Stimulated activated CD4-positive, alpha-beta T cell treated with anti-CD3 and anti-CD28 coated beads, Interleukin-1b, Interleukin-23, amount 100 ng/mL, for 24 hours (primary cell): ENCODE results near the gene KRTAP5-8.
A peak's percentile ranks its signal among the peaks of the same experiment; 100 is the strongest.
"Not testable (repeated sequence)": the region's sequence is repeated elsewhere in the genome, so short reads cannot be mapped to it uniquely, and the experiment has no call there.

Experiments used
- DNase-seq, 4 experiments: peaks; one replicate each; pipeline ENCODE4 v3.0.0-alpha.2; 2020; ENCODE audit warnings: low read depth in 4 of 4, low spot score in 1 of 4

Gene KRTAP5-8

DNA sequence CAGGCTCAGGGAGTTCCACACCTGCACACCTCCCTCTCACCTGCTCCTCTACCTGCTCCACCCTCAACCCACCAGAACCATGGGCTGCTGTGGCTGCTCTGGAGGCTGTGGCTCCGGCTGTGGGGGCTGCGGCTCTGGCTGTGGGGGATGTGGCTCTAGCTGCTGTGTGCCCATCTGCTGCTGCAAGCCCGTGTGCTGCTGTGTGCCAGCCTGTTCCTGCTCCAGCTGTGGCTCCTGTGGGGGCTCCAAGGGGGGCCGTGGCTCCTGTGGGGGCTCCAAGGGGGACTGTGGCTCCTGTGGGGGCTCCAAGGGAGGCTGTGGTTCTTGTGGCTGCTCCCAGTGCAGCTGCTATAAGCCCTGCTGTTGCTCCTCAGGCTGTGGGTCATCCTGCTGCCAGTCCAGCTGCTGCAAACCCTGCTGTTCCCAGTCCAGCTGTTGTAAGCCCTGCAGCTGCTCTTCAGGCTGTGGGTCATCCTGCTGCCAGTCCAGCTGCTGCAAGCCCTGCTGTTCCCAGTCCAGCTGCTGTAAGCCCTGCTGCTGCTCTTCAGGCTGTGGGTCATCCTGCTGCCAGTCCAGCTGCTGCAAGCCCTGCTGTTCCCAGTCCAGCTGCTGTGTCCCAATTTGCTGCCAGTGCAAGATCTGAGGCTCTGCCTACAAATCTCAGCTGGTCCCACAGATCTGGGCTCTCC, at the start of gene KRTAP5-8:
Gene KRTAP5-8 (plus strand): TSS at position 49 of the 689 bp plus-strand sequence. CDS start 31 bp downstream, at position 80.
- not testable (repeated sequence) for DNase-seq

DNA sequence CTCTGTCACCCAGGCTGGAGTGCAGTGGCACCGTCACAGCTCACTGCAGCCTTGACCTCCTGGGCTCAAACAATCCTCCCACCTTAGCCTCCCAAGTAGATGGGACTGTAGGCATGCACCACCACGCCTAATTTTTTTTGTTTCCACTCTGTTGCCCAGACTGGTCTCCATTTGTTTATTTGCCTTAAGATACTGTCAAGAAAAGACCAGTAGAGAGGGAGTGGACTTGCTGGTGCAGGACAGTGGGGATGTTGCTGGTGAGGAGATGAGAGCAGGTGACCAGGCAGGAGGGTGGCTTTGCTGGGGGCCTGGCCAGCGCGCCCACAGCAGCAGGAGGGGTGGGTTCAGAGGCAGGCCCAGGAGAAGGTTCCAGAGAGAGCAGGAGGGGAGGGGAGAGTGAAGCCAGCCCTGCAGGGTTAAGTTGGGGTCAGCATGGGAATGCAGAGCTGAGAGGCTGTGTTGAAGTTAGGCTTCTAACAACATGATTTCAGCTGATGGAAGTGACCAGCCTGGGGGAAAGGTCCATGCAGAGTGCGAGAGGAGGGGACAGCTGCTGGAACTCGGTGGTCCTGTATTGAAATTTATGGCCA, 49.0 kb upstream of the KRTAP5-8 start:
- DNase-seq = no peak

DNA sequence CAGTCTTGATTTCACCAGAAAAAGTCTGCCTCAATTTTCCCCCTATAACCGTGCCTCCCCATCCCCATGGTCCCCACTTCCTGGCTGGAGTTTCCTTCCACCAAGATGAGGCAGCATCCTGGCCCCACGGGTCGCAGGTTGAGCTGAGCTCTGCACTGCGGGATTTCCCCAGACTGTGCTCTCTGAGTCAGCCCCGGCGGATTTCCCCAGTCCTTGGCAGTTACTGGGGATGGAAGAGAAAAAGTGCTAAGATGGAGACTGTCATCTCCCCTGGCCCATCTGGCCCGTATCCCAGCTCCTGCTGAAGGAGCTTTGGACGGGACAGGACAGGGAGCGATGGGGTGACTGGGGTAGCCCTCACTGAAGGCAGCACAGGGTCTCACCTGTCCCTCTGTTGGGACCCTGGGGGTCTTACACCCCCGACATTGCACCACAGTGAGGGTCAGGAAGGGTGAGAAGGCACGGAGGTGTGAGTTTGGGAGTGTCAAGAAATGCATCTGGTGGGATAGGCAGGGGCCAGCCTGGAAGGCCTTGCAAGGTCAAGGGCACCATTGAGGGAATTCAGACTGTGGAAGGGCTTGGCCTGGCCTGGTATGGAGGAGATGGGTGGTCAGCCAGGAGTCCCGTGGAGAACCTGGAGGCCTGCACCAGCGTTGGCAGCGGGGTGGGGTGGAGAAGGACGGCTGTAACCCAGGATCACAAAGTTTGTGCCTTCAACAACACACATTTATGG, 48.3 kb upstream of the KRTAP5-8 start:
- peak; percentile 7 to 62 (median 45) for DNase-seq

- no peak for DNase-seq
Measured at GRCh38 chr11:71490044-71490730, 47.6 kb upstream of the KRTAP5-8 start.

DNA sequence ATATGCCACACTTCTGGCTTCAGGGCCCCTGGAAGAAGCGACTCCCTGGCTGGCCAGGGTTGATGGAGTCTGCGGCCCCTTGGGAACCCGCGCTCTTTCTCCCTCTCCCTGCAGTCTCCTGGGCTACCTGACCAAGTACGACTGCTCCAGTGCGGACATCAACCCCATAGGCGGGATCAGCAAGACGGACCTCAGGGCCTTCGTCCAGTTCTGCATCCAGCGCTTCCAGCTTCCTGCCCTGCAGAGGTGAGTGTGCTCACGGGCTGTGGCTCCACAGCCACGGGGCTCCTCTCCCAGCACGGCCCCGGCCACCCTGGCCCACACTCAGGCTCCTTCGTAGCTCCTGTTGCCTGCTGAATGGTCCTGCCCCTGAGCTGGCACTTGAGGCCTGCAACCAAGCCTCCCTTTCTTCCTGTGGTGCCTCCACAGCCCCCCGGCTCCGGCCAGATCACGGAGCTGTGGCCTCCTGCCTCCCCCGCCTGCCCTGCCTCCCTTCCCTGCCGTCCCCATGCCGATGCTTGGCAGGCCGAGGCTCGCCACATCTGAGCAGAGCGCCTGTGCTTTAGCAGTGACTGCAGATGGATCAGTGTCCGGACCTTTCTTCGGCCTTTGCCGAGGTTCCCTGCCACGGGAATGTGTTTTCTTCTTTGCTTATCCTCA, 47.0 kb upstream of the KRTAP5-8 start:
- DNase-seq = no peak

DNA sequence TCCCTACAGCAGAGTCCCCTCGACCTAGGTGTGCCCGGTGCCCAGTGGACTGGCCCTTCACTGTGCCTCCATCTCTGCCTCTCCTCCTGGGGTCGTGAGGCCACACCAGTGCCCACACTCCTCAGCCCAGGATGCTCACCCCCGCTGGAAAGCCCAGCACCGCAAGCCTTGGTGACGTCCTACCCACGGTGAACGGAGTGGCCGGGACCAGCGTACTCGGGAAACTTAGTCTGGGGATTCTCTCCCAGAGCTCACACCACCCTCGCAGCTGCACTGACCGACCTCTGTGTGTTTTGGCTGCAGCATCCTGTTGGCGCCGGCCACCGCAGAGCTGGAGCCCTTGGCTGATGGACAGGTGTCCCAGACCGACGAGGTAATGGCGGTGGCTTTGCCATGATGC, 46.3 kb upstream of the KRTAP5-8 start:
- DNase-seq = no peak

DNA sequence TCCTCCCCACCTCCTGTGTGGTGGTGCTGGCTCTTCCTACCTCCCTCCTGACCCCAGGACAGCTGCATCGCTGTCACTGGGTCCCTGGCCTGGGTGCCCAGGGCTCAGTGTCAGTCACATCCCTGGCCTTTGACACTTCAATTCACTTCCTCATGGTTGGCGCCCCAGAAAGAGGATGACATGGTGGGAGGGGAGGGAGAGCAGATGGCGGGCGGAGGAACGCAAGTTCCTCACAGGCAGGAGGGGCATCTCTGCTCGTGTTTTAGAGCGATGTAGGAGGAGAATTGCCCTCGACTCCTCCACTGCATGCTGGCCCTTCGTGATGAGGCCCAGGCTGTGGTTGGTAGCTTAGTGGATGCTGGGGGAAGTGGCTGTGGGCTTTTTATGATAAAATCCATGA, 45.9 kb upstream of the KRTAP5-8 start:
- DNase-seq = no peak

DNA sequence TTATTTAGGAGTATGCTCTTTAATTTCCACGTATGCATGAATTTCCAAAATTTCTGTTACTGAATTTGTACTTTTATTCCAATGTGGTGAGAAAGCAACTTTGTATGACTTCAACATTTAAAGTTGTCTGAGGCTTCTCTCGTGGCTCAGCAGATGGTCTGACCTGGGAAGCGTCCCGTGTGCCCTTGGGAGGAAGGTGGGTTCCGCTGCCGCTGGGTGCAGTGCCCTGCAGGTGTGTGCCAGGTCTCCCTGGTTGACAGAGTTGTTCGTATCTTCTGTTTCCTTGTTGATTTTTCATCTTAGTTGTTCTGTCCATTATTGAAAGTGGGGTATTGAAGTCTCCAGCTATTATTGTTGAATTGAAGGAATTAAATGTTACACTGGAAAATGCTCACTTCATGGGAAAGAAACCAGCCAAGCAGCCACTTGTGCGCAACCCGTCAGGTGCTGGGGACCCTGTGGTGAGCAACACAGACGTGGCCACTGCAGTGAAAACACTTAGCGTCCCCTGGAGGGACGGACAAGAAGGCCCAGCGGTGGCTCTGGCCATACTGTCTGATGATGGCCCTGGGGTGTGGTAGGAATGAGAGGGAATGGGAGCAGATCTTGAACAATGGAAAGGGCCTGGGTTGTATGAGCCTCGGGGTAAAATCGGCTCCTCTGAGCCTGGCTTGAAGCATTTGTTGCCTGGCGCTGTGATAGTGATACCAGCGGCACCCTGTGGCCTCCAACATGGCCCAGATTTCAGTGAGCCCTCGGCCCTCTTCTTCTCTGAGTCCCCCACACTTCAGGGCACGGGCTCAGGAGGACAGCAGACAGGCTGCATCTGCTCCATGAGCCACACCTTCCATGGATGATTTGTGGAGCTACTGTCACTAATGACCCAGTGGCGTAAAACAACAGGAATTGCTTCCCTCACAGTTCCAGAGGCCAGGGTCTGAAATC, 42.3 kb upstream of the KRTAP5-8 start:
- DNase-seq = no peak

GRCh38 chr11:71496421-71496820, 41.4 kb upstream of the KRTAP5-8 start:
- no peak for DNase-seq

DNA sequence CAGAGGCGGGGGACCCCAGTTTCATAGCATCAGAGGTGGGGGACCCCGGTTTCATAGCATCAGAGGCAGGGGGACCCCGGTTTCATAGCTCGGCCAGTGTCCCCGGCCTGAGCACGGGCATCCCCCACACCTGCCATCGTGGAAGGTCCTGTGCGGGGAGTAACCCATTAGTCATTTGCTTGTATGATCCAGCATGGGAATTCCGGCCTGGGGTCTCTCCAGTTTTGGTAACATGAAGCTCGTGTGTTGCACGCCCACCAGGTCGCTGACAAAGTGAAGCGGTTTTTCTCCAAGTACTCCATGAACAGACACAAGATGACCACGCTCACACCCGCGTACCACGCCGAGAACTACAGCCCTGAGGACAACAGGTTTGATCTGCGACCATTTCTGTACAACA, 39.7 kb upstream of the KRTAP5-8 start:
- no peak for DNase-seq

GRCh38 chr11:71499125-71499524, 38.7 kb upstream of the KRTAP5-8 start:
- no peak for DNase-seq

GRCh38 chr11:71499546-71499945, 38.3 kb upstream of the KRTAP5-8 start:
- DNase-seq = no peak

GRCh38 chr11:71500601-71501021, 37.2 kb upstream of the KRTAP5-8 start:
- DNase-seq = no peak

GRCh38 chr11:71501071-71501985, 36.5 kb upstream of the KRTAP5-8 start:
- no peak for DNase-seq

DNA sequence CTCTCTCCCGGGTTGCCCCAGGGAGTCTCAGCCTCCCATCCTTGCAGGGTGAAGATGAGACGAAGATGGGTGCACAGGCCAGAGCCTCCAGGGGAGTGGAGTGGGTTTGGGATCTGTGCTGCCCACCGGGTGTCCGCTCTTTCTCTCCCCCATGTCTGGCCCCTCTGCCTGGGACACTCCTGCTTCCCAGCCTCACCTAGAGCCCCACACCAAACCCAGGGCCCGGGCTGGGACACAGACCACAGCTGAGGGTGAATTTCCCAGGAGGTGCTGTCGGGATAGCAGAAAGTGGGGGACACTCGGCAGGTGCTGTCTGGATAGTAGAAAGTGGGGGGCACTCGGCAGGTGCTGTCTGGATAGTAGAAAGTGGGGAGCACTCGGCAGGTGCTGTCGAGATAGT, 35.8 kb upstream of the KRTAP5-8 start:
- no peak for DNase-seq

GRCh38 chr11:71502871-71503435, 34.9 kb upstream of the KRTAP5-8 start:
- no peak for DNase-seq

- DNase-seq = no peak
Measured at GRCh38 chr11:71504531-71504930, 33.3 kb upstream of the KRTAP5-8 start.

DNA sequence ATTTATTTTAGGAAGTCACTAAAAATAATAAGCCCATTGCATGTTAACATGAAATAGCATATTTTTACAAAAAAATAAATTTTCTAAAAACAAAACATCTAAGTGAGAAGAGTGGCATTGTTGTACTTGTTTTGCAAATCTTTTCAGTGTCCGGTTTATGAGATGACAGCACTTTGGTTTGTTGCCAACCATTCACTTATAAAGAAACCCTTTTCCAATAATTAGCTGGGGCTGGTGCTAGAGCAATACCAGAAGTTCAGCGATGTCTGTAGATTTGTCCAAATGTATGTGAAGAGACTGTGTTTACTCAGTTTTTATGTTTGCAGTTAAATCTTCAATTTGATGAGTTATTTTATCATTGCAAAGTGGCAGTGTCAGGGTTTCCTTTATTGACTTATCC, 32.8 kb upstream of the KRTAP5-8 start:
- no peak for DNase-seq

DNA sequence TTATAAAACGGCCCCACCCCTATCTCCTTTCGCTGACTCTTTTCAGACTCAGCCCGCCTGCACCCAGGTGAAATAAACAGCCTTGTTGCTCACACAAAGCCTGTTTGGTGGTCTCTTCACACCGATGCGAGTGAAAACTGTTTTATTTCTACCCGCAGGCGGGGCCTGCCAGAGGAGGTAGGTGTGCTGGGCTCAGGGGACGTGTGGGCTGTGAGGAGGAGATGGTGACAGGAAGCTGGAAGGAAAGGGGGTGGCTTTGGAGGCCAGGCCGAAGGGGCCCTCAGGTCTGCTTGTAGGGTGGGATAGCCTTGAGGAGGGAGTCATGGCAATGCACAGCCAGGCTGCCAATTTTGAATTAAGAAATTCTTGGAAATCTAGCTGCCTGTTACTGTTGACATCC, 32.0 kb upstream of the KRTAP5-8 start:
- no peak for DNase-seq
